K562 (cell line): ENCODE results near the gene PEDS1. TPM values are rescaled to one million over a fixed set of nuclear protein-coding genes. Genes with fewer than 3 reads are reported as not detected.

ENCODE experiments used
- CC2D1A ChIP-seq: fragments of 450-650 bp; IDR thresholded peaks from 2 replicates; pipeline ENCODE4 v1.6.1; 2017; ENCODE audit warnings: mild to moderate bottlenecking
- FOXO4 ChIP-seq: fragments of 450-650 bp; formaldehyde crosslinking; IDR thresholded peaks from 2 replicates; pipeline ENCODE4 v1.4.0; 2020; ENCODE audit warnings: mild to moderate bottlenecking, moderate library complexity
- GTF2E2 ChIP-seq: fragments of 200-800 bp; sonication (Bioruptor generic); IDR thresholded peaks from 2 replicates; pipeline ENCODE4 v1.6.1; 2016; ENCODE audit warnings: missing genetic modification characterization, missing compliant biosample characterization
- HNRNPLL ChIP-seq: fragments of 200-400 bp; formaldehyde crosslinking; IDR thresholded peaks from 2 replicates; pipeline ENCODE4 v1.6.1; 2017; ENCODE audit warnings: low read length, low read depth, mild to moderate bottlenecking; ENCODE audit not compliant: poor library complexity, severe bottlenecking
- NFIX ChIP-seq: fragments of 250-450 bp; sonication (Bioruptor Pico); IDR thresholded peaks from 2 replicates; pipeline ENCODE4 v1.4.0; 2020; ENCODE audit warnings: low read depth, mild to moderate bottlenecking, moderate library complexity
- NFRKB ChIP-seq: fragments of 450-650 bp; IDR thresholded peaks from 2 replicates; pipeline ENCODE4 v1.6.1; 2016; ENCODE audit warnings: low read depth
- RBM22 ChIP-seq: fragments of 200-400 bp; formaldehyde crosslinking; IDR thresholded peaks from 2 replicates; pipeline ENCODE4 v1.6.1; 2018; ENCODE audit warnings: low read length, low read depth; ENCODE audit not compliant: poor library complexity, severe bottlenecking
- RFX1 ChIP-seq: fragments of 450-650 bp; IDR thresholded peaks from 2 replicates; pipeline ENCODE4 v1.6.1; 2016; ENCODE audit warnings: mild to moderate bottlenecking, moderate library complexity
- SMAD4 ChIP-seq: fragments of 250-450 bp; sonication (Bioruptor Pico); conservative IDR thresholded peaks from 2 replicates; pipeline ENCODE4 v1.8.0; 2021; ENCODE audit warnings: inconsistent platforms, mild to moderate bottlenecking, moderate library complexity
- SMARCA5 ChIP-seq: fragments of 450-650 bp; IDR thresholded peaks from 2 replicates; pipeline ENCODE4 v1.6.1; 2016
- TCF7 ChIP-seq: sonication (generic); IDR thresholded peaks from 2 replicates; pipeline ENCODE4 v1.6.1; 2016; ENCODE audit warnings: antibody characterized with exemption, borderline replicate concordance
- YY1 ChIP-seq, 3 experiments: IDR thresholded peaks; 2 replicates each; pipeline ENCODE4 v1.6.1; 2011; ENCODE audit warnings: low read length in 2 of 3, mild to moderate bottlenecking in 2 of 3, moderate library complexity in 2 of 3, borderline replicate concordance in 1 of 3, control low read depth in 1 of 3, low read depth in 1 of 3; ENCODE audit not compliant: insufficient read depth in 3 of 3, insufficient replicate concordance in 2 of 3, control insufficient read depth in 1 of 3, insufficient read length in 1 of 3; ENCODE audit errors: extremely low read depth in 1 of 3
- ZBTB43 ChIP-seq: sonication (generic); formaldehyde crosslinking; IDR thresholded peaks from 2 replicates; pipeline ENCODE4 v1.8.0; 2023; ENCODE audit warnings: mild to moderate bottlenecking, missing genetic modification reagents
- ZC3H11A ChIP-seq: IDR thresholded peaks from 2 replicates; pipeline ENCODE4 v1.6.1; 2012; ENCODE audit warnings: low read depth, low read length, improper control_type of control experiment
- ZC3H4 ChIP-seq: sonication (generic); formaldehyde crosslinking; IDR thresholded peaks from 2 replicates; pipeline ENCODE4 v1.9.0; 2021; ENCODE audit warnings: missing genetic modification reagents, borderline replicate concordance
- ZFP91 ChIP-seq: sonication (generic); formaldehyde crosslinking; IDR thresholded peaks from 2 replicates; pipeline ENCODE4 v1.8.0; 2022; ENCODE audit warnings: mild to moderate bottlenecking, missing genetic modification reagents
- ZNF197 ChIP-seq: fragments of 200-800 bp; sonication (Bioruptor generic); IDR thresholded peaks from 2 replicates; pipeline ENCODE4 v1.6.1; 2016; ENCODE audit warnings: low read depth, missing genetic modification characterization, missing compliant biosample characterization
- ZNF274 ChIP-seq: IDR thresholded peaks from 2 replicates; pipeline ENCODE4 v1.6.1; 2011; ENCODE audit warnings: low read depth, mild to moderate bottlenecking, low read length, moderate library complexity, borderline replicate concordance
- ZNF740 ChIP-seq, 3 experiments: fragments of 200-800 bp in 1 of 3; sonication (Bioruptor generic) in 1 of 3; sonication (generic) in 1 of 3; formaldehyde crosslinking in 1 of 3; IDR thresholded peaks; 2 replicates each; pipeline versions ENCODE4 v1.6.1 to v1.8.0; 2016 to 2022; ENCODE audit warnings: mild to moderate bottlenecking in 2 of 3, missing compliant biosample characterization in 2 of 3, missing genetic modification characterization in 2 of 3, missing genetic modification reagents in 1 of 3
- polyA plus RNA-seq, 8 experiments: library from polyadenylated mRNA; depleted of rRNA in 4 of 8; stranded (reverse) in 5 of 8; unstranded in 3 of 8; fragments of >200 nt; fragmentation: Nextera tagmentation in 2 of 8; fragmentation: Illumina TruSeq in 1 of 8; extraction: Ambion mirVana in 2 of 8; extraction: Trizol in 1 of 8; gene quantifications; 2 replicates each; pipeline versions ENCODE4 v1.2.1 to v1.2.3, GENCODE V29; 2011 to 2014; ENCODE audit warnings: inconsistent platforms in 1 of 8, missing spikeins in 1 of 8
- total RNA-seq, 7 experiments: library from RNA; depleted of rRNA in 6 of 7; stranded (reverse); fragments of >200 nt in 6 of 7; fragmentation: Illumina TruSeq in 2 of 7; extraction: Trizol in 2 of 7; gene quantifications; 2 replicates each; pipeline versions ENCODE4 v1.2.1 to v1.2.3, GENCODE V29; 2011 to 2021; ENCODE audit warnings: low replicate concordance in 1 of 7

The PEDS1 gene
- total and polyA plus RNA-seq, 9 of the 15 experiments (the other 6 are each of a cell fraction or from before 2014, with no cell fraction given): 2.9 to 38.5 (median 24.2) TPM

- TF ChIP-seq CC2D1A: no peak
- no peak for TF ChIP-seq ZNF274
- TF ChIP-seq ZC3H4 (CRISPR knock-in tag): no peak
- peak; percentile 69 to 95 (median 89) for TF ChIP-seq YY1 (IDR thresholded peaks at IDR 0.05; ENCODE audit: borderline replicate concordance in 1 of 3, control insufficient read depth in 1 of 3, extremely low read depth in 1 of 3, insufficient read depth in 3 of 3, insufficient read length in 1 of 3, insufficient replicate concordance in 2 of 3, low read depth in 1 of 3, low read length in 2 of 3)
- TF ChIP-seq NFRKB: peak; percentile 97
- TF ChIP-seq RBM22: peak; percentile 90
- no peak for TF ChIP-seq ZC3H11A
- TF ChIP-seq ZBTB43: no peak
- TF ChIP-seq ZNF197: no peak
- TF ChIP-seq SMAD4 (CRISPR knock-in tag): peak; percentile 2; the same call in 1 of the 2 replicates
- TF ChIP-seq HNRNPLL: no peak
- TF ChIP-seq ZNF740 (CRISPR knock-in tag; IDR thresholded peaks at IDR 0.05): no peak
- TF ChIP-seq ZNF740 (tag; IDR thresholded peaks at IDR 0.05): 0 out of 4 replicates have a peak, but pooled peaks of 1 of the 2 experiments have one; percentile 33
- peak; percentile 72; the same call in 1 of the 2 replicates for TF ChIP-seq SMARCA5
- TF ChIP-seq NFIX (CRISPR knock-in tag): no peak
- no peak for TF ChIP-seq ZFP91 (CRISPR knock-in tag)
- TF ChIP-seq FOXO4: no peak
- TF ChIP-seq GTF2E2 (tag): peak; percentile 18; the same call in 1 of the 2 replicates
- no peak for TF ChIP-seq TCF7
- no peak for TF ChIP-seq RFX1
These were observed 39.1 kb upstream of the PEDS1 start (continued) for GRCh38 chr20:50192364-50193198.
